HCT116 (cell line): ENCODE data around the gene CCDC70. TPM values are rescaled to one million over a fixed set of nuclear protein-coding genes. Genes with fewer than 3 reads are reported as not detected.

Experiments
- ATAC-seq: fragments of 200-7000 bp; cut with Tn5 transposase; 2 replicates; pipeline ENCODE4 v1.9.1; 2020; ENCODE audit warnings: mild to moderate bottlenecking, moderate library complexity
- BruUV-seq: library from RNA; stranded (reverse); fragments of 400-500 nt; replicated peaks from 2 replicates; lab custom pipeline; 2021; lab: Mats Ljungman, UMichigan
- CTCF ChIA-PET: fragments of 300-600 bp; sonication (Branson Sonifier 250); formaldehyde crosslinking; loops from one replicate; lab custom pipeline; 2021; ENCODE audit warnings: antibody characterized with exemption; lab: Charles Lee
- POLR2A ChIA-PET: fragments of 300-600, 350-600 bp; sonication (Branson Sonifier 250); formaldehyde crosslinking; loops from one replicate; lab custom pipeline; 2021; ENCODE audit warnings: antibody characterized with exemption; lab: Charles Lee
- RAD21 ChIA-PET, 2 experiments: fragments of 300-600 bp; sonication (Branson Sonifier 250); formaldehyde crosslinking; loops; one replicate each; lab custom pipeline; 2023; ENCODE audit warnings: low total read pairs in 2 of 2; ENCODE audit not compliant: uncharacterized antibody in 2 of 2, unreplicated experiment in 2 of 2, low non-redundant PET in 1 of 2; lab: Charles Lee
- DNase-seq: peaks from one replicate; pipeline ENCODE4 v3.0.0-alpha.2; 2010; ENCODE audit warnings: low read depth, low spot score
- H2AFZ ChIP-seq: fragments of 200-600 bp; shearing (Covaris generic), sonication (generic); 2 replicates; pipeline ENCODE4 v1.6.1; 2017; ENCODE audit warnings: low read depth, mixed run types, mixed read lengths, antibody characterized with exemption, low read length; ENCODE audit not compliant: poor library complexity, severe bottlenecking
- H3K27ac ChIP-seq: 2 replicates; pipeline ENCODE4 v1.5.1; 2012; ENCODE audit warnings: low read depth, low read length
- H3K27me3 ChIP-seq: fragments of 200-600 bp; sonication (generic); 2 replicates; pipeline ENCODE4 v1.6.1; 2016; ENCODE audit warnings: mixed run types, low read length, mixed read lengths; ENCODE audit not compliant: insufficient read depth
- H3K36me3 ChIP-seq, 2 experiments: fragments of 200-500 bp in 1 of 2; fragments of 200-600 bp in 1 of 2; sonication (Bioruptor generic) in 1 of 2; sonication (generic) in 1 of 2; 2 replicates each; pipeline versions ENCODE4 v1.5.1 to v1.6.1; 2014 to 2016; ENCODE audit warnings: low read length in 2 of 2, inconsistent platforms in 1 of 2, mixed read lengths in 1 of 2, mixed run types in 1 of 2; ENCODE audit not compliant: insufficient read depth in 2 of 2, control insufficient read depth in 1 of 2
- H3K4me1 ChIP-seq, 2 experiments: fragments of 200-600 bp in 1 of 2; sonication (generic) in 1 of 2; 2 replicates each; pipeline versions ENCODE4 v1.5.1 to v1.6.1; 2012 to 2017; ENCODE audit warnings: low read length in 2 of 2, inconsistent platforms in 1 of 2, mild to moderate bottlenecking in 1 of 2, mixed read lengths in 1 of 2, mixed run types in 1 of 2, moderate library complexity in 1 of 2; ENCODE audit not compliant: insufficient read depth in 2 of 2, control insufficient read depth in 1 of 2
- H3K4me2 ChIP-seq: fragments of 200-600 bp; sonication (generic); 2 replicates; pipeline ENCODE4 v1.6.1; 2017; ENCODE audit warnings: mixed run types, low read length, mixed read lengths
- H3K4me3 ChIP-seq, 2 experiments: fragments of 200-600 bp in 1 of 2; sonication (generic) in 1 of 2; replicated peaks in 1 of 2; 2 replicates each; pipeline ENCODE4 v1.5.1; 2011 to 2016; ENCODE audit warnings: low read length in 2 of 2, control low read depth in 1 of 2, low read depth in 1 of 2, mild to moderate bottlenecking in 1 of 2, mixed read lengths in 1 of 2, mixed run types in 1 of 2
- H3K79me2 ChIP-seq: fragments of 200-600 bp; sonication (generic); 2 replicates; pipeline ENCODE4 v1.6.1; 2017; ENCODE audit warnings: mild to moderate bottlenecking, mixed run types, low read length, moderate library complexity, mixed read lengths; ENCODE audit not compliant: insufficient read depth
- H3K9ac ChIP-seq: fragments of 200-600 bp; sonication (generic); 2 replicates; pipeline ENCODE4 v1.6.1; 2016; ENCODE audit warnings: low read length, mixed read lengths
- H3K9me2 ChIP-seq: fragments of 200-600 bp; sonication (generic), shearing (Covaris generic); 2 replicates; pipeline ENCODE4 v1.6.1; 2017; ENCODE audit warnings: mixed run types, mild to moderate bottlenecking, moderate library complexity; ENCODE audit not compliant: insufficient read depth
- H3K9me3 ChIP-seq, 2 experiments: fragments of 200-500 bp in 1 of 2; fragments of 200-600 bp in 1 of 2; sonication (Bioruptor generic) in 1 of 2; sonication (generic) in 1 of 2; 2 replicates each; pipeline ENCODE4 v1.6.1; 2014 to 2017; ENCODE audit warnings: low read length in 2 of 2, mixed read lengths in 2 of 2, inconsistent platforms in 1 of 2, low read depth in 1 of 2, mild to moderate bottlenecking in 1 of 2, mixed run types in 1 of 2, moderate library complexity in 1 of 2; ENCODE audit not compliant: control insufficient read depth in 1 of 2, insufficient read depth in 1 of 2
- H4K20me1 ChIP-seq: fragments of 200-600 bp; sonication (generic), shearing (Covaris generic); 2 replicates; pipeline ENCODE4 v1.6.1; 2017; ENCODE audit warnings: mixed run types, mild to moderate bottlenecking, moderate library complexity; ENCODE audit not compliant: insufficient read depth
- ATF3 ChIP-seq: IDR thresholded peaks from 2 replicates; pipeline ENCODE4 v1.6.1; 2012
- CEBPB ChIP-seq: IDR thresholded peaks from 2 replicates; pipeline ENCODE4 v1.6.1; 2012; ENCODE audit warnings: low read depth
- CTCF ChIP-seq, 3 experiments: fragments of 200-600 bp in 1 of 3; sonication (generic) in 1 of 3; IDR thresholded peaks in 2 of 3; conservative IDR thresholded peaks in 1 of 3; 2 replicates each; pipeline ENCODE4 v1.5.1; 2012 to 2017; ENCODE audit warnings: low read depth in 2 of 3, low read length in 2 of 3, antibody characterized with exemption in 1 of 3, borderline replicate concordance in 1 of 3, control low read depth in 1 of 3, mild to moderate bottlenecking in 1 of 3, mixed read lengths in 1 of 3, mixed run types in 1 of 3, moderate library complexity in 1 of 3; ENCODE audit not compliant: insufficient read depth in 1 of 3
- EZH2 ChIP-seq: fragments of 200-600 bp; sonication (generic); IDR thresholded peaks from 2 replicates; pipeline ENCODE4 v1.6.1; 2017; ENCODE audit warnings: antibody characterized with exemption, mixed run types
- FOSL1 ChIP-seq: IDR thresholded peaks from 2 replicates; pipeline ENCODE4 v1.6.1; 2012; ENCODE audit warnings: low read depth
- JUND ChIP-seq: IDR thresholded peaks from 2 replicates; pipeline ENCODE4 v1.6.1; 2012
- MAX ChIP-seq: IDR thresholded peaks from 2 replicates; pipeline ENCODE4 v1.6.1; 2012
- POLR2A ChIP-seq: IDR thresholded peaks from 2 replicates; pipeline ENCODE4 v1.7.0; 2011; ENCODE audit warnings: borderline replicate concordance; ENCODE audit not compliant: insufficient read depth, insufficient read length; ENCODE audit errors: extremely low read depth
- RAD21 ChIP-seq: IDR thresholded peaks from 2 replicates; pipeline ENCODE4 v1.6.1; 2012; ENCODE audit warnings: low read depth, mild to moderate bottlenecking
- REST ChIP-seq: IDR thresholded peaks from 2 replicates; pipeline ENCODE4 v1.6.1; 2012; ENCODE audit warnings: low read depth
- SRF ChIP-seq: IDR thresholded peaks from 2 replicates; pipeline ENCODE4 v1.6.1; 2012; ENCODE audit warnings: low read depth
- ZBTB33 ChIP-seq: IDR thresholded peaks from 2 replicates; pipeline ENCODE4 v1.6.1; 2011; ENCODE audit warnings: mild to moderate bottlenecking, low read length, moderate library complexity; ENCODE audit not compliant: insufficient replicate concordance; ENCODE audit errors: extremely low read depth
- ZNF274 ChIP-seq: fragments of 200-500 bp; sonication (Bioruptor generic); IDR thresholded peaks from 2 replicates; pipeline ENCODE4 v1.6.1; 2014; ENCODE audit warnings: mild to moderate bottlenecking, low read depth, low read length, inconsistent platforms
- intact Hi-C: fragments of 100-400 bp; cut with micrococcal nuclease; formaldehyde crosslinking; loops from 2 replicates; pipeline ENCODE4 v1.10.0; 2022
- total RNA-seq: library from RNA; stranded (reverse); gene quantifications from one replicate; pipeline ENCODE4 v1.2.1, GENCODE V29; 2021; ENCODE audit not compliant: unreplicated experiment

Gene CCDC70
- total RNA-seq, 1 experiment from 2014 or later = not detected

GRCh38 chr13:51883226-51883600, 21.4 kb downstream of the CCDC70 start (continued):
- TF ChIP-seq CTCF (IDR thresholded peaks at IDR 0.05 in 2 of 3, conservative IDR thresholded peaks at IDR 0.05 in 1 of 3; ENCODE audit: borderline replicate concordance in 1 of 3, insufficient read depth in 1 of 3, low read depth in 2 of 3, low read length in 2 of 3) (no peak), CEBPB (no peak)

- Histone ChIP-seq H3K4me3 (no peak overlapping the region), H3K9ac (no peak overlapping the region), H3K79me2 (no peaks in the 10 kb centered on the region), H3K27me3 (no peaks in the 10 kb centered on the region), H3K27ac (no peak overlapping the region), H3K4me2 (no peak overlapping the region), H4K20me1 (no peaks in the 10 kb centered on the region), H2AFZ (no peak overlapping the region), H3K9me3 (no peaks in the 10 kb centered on the region)
- ChIA-PET CTCF (no interaction called here), POLR2A (no interaction called here), RAD21 (no interaction called here)
- intact Hi-C loops = no loop called here
- BruUV-seq = no TSS peak
- DNase-seq (no peak), ATAC-seq (no peak)
- TF ChIP-seq ZNF274 = no peak
- TF ChIP-seq EZH2 = no peak
- no peak for TF ChIP-seq REST
- TF ChIP-seq MAX = no peak
- no peak for TF ChIP-seq SRF
- no peak for TF ChIP-seq JUND
- TF ChIP-seq RAD21 = no peak
- no peak for TF ChIP-seq ATF3
- no peak for TF ChIP-seq FOSL1
- no peak for TF ChIP-seq ZBTB33
- no peak for TF ChIP-seq POLR2A
- no peak for TF ChIP-seq CEBPB
- no peak for TF ChIP-seq CTCF (IDR thresholded peaks at IDR 0.05 in 2 of 3, conservative IDR thresholded peaks at IDR 0.05 in 1 of 3; ENCODE audit: borderline replicate concordance in 1 of 3, insufficient read depth in 1 of 3, low read depth in 2 of 3, low read length in 2 of 3)
- TF ChIP-seq, all 23 proteins: peak for 0
- Histone ChIP-seq H3K9me2 (no peaks in the 10 kb centered on the region), H3K36me3 (no peaks in the 10 kb centered on the region), H3K4me1 (no peaks in the 10 kb centered on the region)
Observed at GRCh38 chr13:51885651-51886050, 23.9 kb downstream of the CCDC70 start.
